ENCODE measurements around the gene CNDP2. TPM values are rescaled to one million over a fixed set of nuclear protein-coding genes. Genes with fewer than 3 reads are reported as not detected.

Gene CNDP2
- total RNA-seq, 4 donors from 2014 or later = 31.1 to 52.5 (median 42.9) TPM

- DNase-seq (ENCODE audit: extremely low spot score) = no peak
- Histone ChIP-seq H3K27ac (replicated peaks in 1 of 4) (no peak overlapping the region), H3K27me3 (no peaks in the 10 kb centered on the region), H3K4me1 (no peaks in the 10 kb centered on the region), H3K9me3 (no peaks in the 10 kb centered on the region), H3K36me3 (peaks cover 84 to 100% (median 97%) of the 10 kb centered on the region in 4 donors), H3K4me3 (no peak overlapping the region)
- intact Hi-C loops (cut with DNase I) = no loop called here
- WGBS = 93% methylated on average over 18 of the region's 18 CpGs
- no peak for TF ChIP-seq EP300 (IDR thresholded peaks at IDR 0.05)
- TF ChIP-seq POLR2A (IDR thresholded peaks at IDR 0.05; ENCODE audit: low read depth) = no peak
- TF ChIP-seq CTCF (IDR thresholded peaks at IDR 0.05) = no peak
- no peak for TF ChIP-seq POLR2AphosphoS5 (IDR thresholded peaks at IDR 0.05)
These were observed 18.8 kb downstream of the CNDP2 start for GRCh38 chr18:74514860-74515495.

- no peak for DNase-seq (ENCODE audit: extremely low spot score)
- WGBS = 90% methylated on average over 6 of the region's 13 CpGs
- peaks cover 84 to 100% (median 97%) of the 10 kb centered on the region in 4 donors for H3K36me3 ChIP-seq
These were observed 19.6 kb downstream of the CNDP2 start for GRCh38 chr18:74515620-74516231.

GRCh38 chr18:74516271-74517235 is 20.4 kb downstream of the CNDP2 start:
- 94% methylated on average over 30 of the region's 35 CpGs for WGBS
- TF ChIP-seq EP300 (IDR thresholded peaks at IDR 0.05) = no peak
- no peak for TF ChIP-seq CTCF (IDR thresholded peaks at IDR 0.05)
- no peak for TF ChIP-seq POLR2AphosphoS5 (IDR thresholded peaks at IDR 0.05)
- TF ChIP-seq POLR2A (IDR thresholded peaks at IDR 0.05; ENCODE audit: low read depth) = no peak
- intact Hi-C loops (cut with DNase I) = no loop called here
- H3K27me3 ChIP-seq = no peaks in the 10 kb centered on the region
- no peaks in the 10 kb centered on the region for H3K9me3 ChIP-seq
- H3K27ac ChIP-seq (replicated peaks in 1 of 4) = no peak overlapping the region
- no peak for DNase-seq (ENCODE audit: extremely low spot score)
- H3K36me3 ChIP-seq = peaks cover 79 to 100% (median 97%) of the 10 kb centered on the region in 4 donors
- H3K4me1 ChIP-seq = no peaks in the 10 kb centered on the region
- H3K4me3 ChIP-seq = no peak overlapping the region

More at GRCh38 chr18:74515620-74516231, 19.6 kb downstream of the CNDP2 start:
- TF ChIP-seq EP300 (IDR thresholded peaks at IDR 0.05) (no peak), CTCF (IDR thresholded peaks at IDR 0.05) (no peak), POLR2A (IDR thresholded peaks at IDR 0.05; ENCODE audit: low read depth) (no peak), POLR2AphosphoS5 (IDR thresholded peaks at IDR 0.05) (no peak)
- H3K27ac ChIP-seq (replicated peaks in 1 of 4) = no peak overlapping the region
- intact Hi-C loops (cut with DNase I) = no loop called here
- no peaks in the 10 kb centered on the region for H3K27me3 ChIP-seq
- no peak overlapping the region for H3K4me3 ChIP-seq
- H3K9me3 ChIP-seq = no peaks in the 10 kb centered on the region
- H3K4me1 ChIP-seq = no peaks in the 10 kb centered on the region

GRCh38 chr18:74517236-74517630 is 21.1 kb downstream of the CNDP2 start:
- WGBS = 91% methylated on average over 15 of the region's 15 CpGs
- intact Hi-C loops (cut with DNase I) = no loop called here
- no peak overlapping the region for H3K4me3 ChIP-seq
- H3K36me3 ChIP-seq = peaks cover 72 to 99% (median 93%) of the 10 kb centered on the region in 4 donors
- no peak for DNase-seq (ENCODE audit: extremely low spot score)
- TF ChIP-seq POLR2AphosphoS5 (IDR thresholded peaks at IDR 0.05) (no peak), EP300 (IDR thresholded peaks at IDR 0.05) (no peak), POLR2A (IDR thresholded peaks at IDR 0.05; ENCODE audit: low read depth) (no peak), CTCF (IDR thresholded peaks at IDR 0.05) (no peak)
- no peaks in the 10 kb centered on the region for H3K27me3 ChIP-seq
- H3K9me3 ChIP-seq = no peaks in the 10 kb centered on the region
- H3K4me1 ChIP-seq = no peaks in the 10 kb centered on the region
- no peak overlapping the region for H3K27ac ChIP-seq (replicated peaks in 1 of 4)
